Epidermal melanocyte (primary cell): Measurements from ENCODE around the gene SMIM44.
"Not testable (repeated sequence)": the region's sequence is repeated elsewhere in the genome, so short reads cannot be mapped to it uniquely, and the experiment has no call there.

Experiments used
- DNase-seq: peaks from one replicate; pipeline ENCODE4 v3.0.0; 2011; ENCODE audit warnings: low spot score; ENCODE audit not compliant: insufficient read length

Gene SMIM44

DNA sequence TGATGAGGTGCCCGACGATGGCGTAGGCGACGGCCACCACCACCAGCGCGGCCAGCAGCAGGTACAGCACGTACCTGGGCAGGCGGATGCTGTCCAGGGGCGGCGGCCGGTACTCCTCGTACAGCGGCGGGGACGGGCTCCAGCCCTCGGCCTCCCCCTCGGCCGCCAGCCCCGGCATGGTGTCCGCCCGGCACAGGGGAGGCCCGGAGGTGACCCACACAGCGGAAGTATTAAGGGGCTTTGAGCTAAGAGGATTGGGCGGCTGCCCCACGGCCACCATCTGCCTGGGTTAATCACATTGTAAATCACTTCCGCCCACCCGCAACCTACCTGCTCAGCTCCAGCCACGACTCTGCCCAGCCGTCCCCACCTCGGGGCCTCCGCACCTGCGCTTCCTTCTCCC lies at the start of gene SMIM44:
Gene SMIM44, minus strand, starts transcription at position 216 of the 403 bp plus-strand sequence. Its CDS starts 38 bp downstream, at position 178.
- DNase-seq = no peak

DNA sequence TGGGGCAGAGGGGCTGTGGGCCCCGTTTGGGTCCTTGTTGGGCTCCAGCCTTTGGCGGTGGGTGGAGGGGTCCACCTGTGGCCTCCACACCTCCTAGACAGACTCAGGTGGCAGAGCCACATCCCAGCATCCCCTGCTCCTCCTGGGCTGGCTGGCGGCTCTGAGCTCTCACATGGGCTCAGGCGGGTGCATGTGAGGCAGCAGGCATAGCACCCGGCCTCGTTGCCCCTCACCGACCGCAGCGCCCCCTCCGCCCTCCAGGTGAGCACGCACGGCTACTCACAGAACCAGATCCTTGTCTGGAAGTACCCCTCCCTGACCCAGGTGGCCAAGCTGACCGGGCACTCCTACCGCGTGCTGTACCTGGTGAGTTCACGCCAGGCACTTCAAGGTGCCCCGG lies 49.8 kb upstream of the SMIM44 start:
- no peak for DNase-seq

DNA sequence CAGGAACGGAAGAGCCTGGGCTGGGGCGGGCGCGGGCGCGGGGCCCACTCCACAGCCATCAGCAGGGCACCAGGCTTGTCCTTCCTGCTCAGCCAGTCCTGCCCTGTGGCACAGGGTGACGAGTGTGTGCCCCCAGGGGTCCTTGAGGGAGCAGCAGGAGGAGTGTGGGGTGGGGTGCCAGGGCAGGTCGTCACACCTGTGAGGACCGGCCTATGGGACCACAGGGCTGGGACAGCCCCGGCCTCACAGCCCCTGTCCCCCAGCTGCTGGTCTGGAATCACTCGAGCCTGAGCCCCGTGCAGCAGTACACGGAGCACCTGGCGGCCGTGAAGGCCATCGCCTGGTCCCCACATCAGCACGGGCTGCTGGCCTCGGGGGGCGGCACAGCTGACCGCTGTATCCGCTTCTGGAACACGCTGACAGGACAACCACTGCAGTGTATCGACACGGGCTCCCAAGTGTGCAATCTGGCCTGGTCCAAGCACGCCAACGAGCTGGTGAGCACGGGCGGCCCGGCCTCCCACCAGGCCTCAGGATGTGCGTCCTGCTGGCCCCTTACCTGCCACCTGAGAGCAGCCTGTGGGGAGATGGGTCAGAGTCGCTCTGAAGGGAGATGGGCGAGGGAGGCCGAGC lies 49.0 kb upstream of the SMIM44 start:
- no peak for DNase-seq

DNA sequence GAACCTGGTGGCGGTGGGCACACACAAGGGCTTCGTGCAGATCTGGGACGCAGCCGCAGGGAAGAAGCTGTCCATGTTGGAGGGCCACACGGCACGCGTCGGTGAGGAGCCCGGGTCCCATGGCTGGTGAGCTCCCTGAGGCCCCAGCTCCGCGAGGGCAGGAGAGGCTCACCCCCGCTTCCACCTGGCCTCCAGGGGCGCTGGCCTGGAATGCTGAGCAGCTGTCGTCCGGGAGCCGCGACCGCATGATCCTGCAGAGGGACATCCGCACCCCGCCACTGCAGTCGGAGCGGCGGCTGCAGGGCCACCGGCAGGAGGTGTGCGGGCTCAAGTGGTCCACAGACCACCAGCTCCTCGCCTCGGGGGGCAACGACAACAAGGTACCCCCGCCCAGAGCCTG lies 48.5 kb upstream of the SMIM44 start:
- DNase-seq = no peak

DNA sequence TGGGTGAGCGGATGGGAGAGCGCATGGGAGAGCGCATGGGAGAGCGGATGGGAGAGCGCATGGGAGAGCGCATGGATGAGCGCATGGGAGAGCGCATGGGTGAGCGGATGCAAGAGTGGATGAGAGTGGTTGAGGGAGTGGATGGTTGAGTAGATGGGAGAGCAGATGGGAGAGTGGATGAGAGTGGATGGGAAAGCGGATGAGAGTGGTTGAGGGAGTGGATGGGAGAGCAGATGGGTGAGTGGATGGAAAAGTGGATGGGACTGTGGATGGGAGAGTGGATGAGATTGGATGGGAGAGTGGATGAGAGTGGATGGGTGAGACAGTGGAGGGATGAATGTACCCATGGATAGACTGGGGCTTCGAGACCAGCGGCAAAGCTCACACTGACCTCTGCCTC lies 47.1 kb upstream of the SMIM44 start:
- DNase-seq = no peak

DNA sequence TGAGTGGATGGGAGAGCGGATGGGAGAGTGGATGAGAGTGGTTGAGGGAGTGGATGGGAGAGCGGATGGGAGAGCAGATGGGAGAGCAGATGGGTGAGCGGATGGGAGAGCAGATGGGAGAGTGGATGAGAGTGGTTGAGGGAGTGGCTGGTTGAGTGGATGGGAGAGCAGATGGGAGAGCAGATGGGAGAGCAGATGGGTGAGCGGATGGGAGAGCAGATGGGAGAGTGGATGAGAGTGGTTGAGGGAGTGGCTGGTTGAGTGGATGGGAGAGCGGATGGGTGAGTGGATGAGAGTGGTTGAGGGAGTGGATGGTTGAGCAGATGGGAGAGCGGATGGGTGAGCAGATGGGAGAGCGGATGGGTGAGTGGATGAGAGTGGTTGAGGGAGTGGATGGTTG lies 46.1 kb upstream of the SMIM44 start:
- not testable (repeated sequence) for DNase-seq

DNA sequence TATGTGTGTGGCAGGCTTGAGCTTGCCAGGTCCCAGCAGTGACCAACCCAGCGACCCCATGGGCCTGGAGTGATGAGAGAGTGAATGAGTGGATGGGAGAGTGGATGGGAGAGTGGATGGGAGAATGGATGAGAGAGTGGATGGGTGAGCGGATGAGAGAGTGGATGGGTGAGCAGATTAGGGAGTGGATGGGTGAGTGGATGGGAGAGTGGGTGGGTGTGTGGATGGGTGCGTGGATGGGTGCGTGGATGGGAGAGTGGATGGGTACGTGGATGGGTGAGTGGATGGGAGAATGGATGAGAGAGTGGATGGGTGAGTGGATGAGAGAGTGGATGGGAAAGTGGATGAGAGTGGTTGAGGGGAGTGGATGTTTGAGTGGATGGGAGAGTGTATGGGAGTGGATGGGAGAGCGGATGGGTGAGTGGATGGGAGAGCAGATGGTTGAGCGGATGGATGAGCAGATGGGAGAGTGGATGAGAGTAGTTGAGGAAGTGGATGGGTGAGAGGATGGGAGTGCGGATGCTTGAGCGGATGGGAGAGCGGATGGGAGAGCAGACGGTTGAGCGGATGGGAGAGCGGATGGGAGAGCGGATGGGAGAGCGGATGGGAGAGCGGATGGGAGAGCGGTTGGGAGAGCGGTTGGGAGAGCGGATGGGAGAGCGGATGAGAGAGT lies 45.4 kb upstream of the SMIM44 start:
- no peak for DNase-seq

DNA sequence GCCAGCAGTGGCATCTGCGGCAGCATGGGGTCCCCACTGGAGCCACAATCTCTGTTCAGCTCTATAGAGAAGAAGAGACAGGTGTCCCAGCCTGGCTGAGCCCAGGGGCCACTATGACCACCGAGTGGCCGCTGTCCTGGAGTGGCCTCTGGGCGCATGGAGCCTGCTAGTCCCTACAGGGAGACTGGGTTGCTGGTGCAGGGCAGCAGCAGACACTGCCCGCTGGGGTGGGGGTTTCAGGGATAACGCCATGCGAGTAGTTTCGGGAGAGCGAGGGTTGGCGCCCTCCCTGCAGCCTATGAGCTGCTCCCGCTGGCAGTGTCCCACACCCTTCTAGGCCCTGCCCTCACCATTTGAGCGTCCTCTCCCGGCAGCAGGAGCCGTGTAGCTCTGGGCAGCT lies 44.8 kb upstream of the SMIM44 start:
- DNase-seq = no peak

DNA sequence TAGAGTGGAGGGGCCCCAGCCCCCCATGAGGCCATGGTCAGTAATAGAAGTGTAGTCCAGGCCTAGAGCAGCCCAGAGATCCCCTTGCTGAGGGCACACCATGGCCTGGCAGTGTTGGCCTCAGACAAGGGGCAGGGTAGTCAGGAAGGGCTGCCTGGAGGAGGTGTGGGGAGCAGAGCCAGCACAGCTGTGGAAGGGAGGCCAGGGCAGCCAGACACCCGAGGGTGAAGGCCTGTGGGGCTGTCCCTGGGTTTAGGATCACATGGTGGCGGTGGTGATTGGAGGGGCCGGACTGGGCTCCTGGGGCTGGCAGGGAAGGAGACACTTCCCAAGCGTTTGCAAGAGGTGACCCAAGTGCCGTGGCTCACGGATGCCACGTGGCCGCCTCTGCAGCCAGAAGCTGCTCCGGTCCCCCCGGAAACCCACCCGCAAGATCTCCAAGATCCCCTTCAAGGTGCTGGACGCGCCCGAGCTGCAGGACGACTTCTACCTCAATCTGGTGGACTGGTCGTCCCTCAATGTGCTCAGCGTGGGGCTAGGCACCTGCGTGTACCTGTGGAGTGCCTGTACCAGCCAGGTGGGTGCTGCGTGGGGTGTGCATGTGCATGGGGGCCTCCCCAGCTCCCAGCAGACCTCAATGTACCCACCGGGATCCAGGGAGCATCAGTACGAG lies 44.1 kb upstream of the SMIM44 start:
- DNase-seq = no peak

DNA sequence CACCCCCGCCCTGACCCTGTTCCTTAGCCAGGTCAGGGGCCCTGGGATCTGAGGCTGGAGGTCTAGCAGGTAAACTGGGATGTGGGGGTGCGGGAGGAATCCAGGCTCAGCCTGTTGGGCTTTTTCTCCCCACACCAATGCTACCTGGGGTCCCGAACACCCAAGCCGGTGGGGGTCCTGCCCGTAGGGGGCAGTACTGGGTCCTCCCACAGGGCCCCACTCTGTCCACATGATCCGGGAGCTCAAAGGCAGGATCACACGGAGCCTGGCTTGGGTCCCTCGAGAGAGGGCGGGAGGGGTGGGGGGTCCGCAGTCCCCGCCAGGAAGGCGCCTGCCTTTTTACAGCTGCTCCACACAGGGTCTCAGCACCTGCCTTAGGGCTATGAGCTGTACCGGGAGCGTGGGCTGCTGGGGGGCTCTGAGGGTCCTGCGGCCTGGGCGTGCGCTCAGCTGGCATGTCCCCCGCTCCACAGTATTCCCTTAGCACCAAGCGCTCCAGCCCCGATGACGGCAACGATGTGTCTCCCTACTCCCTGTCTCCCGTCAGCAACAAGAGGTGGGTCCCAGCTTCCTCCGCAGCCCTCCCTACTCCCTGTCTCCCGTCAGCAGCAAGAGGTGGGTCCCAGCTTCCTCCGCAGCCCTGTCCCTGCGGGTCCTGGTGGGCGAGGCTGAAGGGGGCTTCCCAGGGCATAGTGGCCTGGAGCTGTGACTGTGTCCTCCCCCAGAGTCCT lies 43.4 kb upstream of the SMIM44 start:
- no peak for DNase-seq

DNA sequence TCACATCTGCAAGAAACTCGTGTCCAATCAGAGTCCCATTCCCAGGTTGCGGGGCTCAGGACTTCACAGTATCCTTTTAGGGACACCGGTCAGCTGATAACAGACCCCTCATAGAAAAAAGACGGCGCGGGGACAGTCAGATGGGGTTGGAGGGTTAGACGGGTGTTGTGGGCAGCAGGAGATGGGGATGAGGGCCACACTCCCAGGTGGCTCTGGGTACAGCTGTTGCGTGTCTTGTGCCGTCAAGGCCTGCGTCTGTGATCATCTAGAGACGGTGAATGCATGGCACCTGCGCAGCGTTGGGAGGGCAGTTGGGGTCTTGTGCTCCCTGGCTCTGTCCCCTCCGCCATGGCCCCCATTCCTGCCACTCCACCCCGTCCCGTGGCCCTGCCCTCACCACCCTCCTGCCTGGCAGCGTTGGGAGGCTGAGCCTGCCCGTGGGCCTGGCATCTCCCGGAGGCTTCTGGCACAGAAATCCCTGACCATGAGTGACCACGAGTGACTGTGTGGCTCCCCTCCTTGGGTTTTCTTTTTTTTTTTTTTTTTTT lies 41.7 kb upstream of the SMIM44 start:
- no peak for DNase-seq

DNA sequence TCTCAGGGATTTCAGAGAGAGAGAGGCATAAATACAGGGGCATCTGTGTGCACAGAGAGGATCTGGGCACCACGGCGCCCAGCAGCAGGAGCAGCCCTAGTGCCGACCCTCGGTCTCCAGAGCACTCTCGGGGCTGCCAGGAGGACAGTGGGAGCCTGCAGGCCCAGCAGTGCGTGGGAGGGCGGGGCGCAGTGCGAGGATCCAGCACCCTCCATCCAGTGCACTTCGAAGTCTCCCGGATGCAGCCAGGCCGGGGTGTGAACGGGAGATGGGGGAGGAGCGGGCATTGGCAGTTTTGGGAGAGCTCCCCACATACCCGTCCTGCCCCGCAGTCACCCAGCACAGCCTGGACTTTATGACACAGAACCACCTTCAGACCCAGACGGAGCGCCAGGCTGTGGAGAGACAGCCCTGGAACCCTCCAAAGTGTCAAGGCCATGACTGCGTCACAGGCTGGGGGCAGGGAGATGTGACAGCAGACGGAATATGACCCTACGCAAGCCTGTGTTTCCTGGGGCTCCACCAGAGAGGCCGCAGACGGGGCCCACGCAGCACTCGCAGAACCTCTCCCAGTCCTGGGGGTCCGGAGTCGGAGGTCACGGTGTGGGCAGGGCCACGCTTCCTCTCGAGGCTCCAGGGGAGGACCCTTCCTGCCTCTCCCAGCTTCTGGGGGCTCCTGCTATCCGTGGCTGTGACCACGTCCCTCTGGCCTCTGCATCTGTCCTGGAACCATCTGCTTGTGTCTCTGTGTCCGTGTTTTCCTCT lies 41.0 kb upstream of the SMIM44 start:
- no peak for DNase-seq

DNA sequence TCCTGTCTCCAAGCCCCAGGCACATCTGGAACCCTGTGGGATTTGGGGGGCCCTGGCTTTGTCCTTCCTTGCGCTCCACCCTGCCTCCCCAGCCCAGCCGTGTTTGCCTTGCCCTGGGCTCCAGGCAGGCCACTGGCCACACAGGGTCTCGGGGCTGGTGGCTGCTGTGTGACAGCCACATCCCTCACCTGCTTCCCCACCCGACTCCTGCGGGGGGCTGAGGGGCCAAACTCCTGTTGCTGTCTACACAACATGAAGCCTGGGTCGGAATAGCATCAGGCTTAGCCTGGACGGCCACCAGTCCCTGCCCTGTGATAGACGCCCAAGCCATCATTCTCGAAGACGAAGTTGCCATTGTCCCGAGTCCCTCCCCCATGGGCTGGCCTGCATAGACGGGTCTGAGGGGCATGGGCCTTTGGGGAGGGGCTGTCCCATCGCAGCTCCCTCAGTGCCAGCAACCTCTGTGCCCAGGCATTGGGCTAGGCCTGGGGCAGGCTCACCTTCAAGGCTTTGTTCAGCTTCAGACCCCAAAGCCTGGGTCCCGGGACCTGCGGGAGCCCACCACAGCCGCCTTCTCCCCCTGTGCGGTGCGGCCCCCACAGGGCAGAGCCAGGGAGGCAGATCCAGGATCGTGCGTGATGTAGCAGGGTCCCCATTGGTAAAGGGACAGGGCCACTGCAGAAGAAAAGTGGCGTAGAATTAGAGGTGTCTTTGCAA lies 40.3 kb upstream of the SMIM44 start:
- DNase-seq = no peak

DNA sequence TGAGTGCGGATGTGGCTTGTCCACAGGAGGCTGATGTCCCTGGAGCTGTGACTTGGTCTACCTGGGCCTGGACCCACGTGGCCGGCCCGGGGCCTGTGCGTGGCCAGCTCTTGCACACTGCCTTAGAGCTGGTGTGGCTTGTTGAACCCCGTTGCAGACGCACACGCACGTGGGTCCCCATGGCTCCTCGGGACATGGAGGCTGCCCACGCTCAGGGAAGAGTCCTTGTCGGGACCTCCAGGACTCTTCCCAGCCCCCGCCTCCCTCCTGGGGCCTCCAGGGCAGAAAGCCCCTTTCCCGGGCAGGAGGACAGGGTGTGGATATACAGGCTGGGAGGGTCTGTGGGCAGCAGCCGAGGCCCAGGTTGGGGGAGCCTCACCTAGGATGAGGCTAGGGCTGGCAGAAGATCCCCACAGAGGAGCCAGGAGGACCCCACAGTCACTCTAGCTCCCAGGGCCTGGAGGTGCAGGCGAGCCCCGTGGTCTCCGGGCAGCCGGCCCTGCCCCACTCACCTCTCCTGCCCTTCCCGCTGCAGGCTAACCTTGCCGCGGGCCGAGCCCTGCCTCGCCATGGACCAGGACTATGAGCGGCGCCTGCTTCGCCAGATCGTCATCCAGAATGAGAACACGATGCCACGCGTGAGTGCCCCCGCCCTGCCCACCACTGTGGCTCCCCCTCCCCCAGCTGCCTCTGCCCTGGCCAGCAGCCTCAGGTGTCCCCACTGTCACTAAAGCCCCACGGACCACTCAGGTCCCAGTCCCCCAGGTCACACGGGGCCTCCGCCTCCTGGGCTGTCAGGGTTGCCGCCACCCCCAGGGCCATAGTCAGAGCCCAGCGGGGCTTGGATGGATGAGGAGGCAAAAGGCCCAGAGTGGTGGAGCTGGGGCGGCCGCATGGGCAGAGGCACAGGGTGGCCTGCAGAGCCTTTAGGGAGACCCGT lies 39.5 kb upstream of the SMIM44 start:
- no peak for DNase-seq

DNA sequence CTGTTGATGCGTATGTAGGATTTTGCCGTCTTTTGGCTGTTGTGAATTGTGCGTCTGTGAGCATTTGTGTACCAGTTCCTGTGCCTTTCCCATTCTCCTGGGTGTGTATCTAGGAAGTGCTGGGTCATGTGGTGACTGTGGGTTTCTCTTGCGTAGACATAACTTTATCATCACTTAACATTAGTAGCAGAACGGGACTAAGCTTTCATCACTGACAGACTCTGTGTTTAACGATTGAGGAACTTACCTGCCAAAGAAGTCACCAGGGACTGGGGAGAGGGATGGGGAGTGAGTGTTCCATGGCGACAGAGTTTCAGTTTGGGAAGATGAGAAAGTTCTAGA lies 37.8 kb upstream of the SMIM44 start:
- DNase-seq = no peak

DNA sequence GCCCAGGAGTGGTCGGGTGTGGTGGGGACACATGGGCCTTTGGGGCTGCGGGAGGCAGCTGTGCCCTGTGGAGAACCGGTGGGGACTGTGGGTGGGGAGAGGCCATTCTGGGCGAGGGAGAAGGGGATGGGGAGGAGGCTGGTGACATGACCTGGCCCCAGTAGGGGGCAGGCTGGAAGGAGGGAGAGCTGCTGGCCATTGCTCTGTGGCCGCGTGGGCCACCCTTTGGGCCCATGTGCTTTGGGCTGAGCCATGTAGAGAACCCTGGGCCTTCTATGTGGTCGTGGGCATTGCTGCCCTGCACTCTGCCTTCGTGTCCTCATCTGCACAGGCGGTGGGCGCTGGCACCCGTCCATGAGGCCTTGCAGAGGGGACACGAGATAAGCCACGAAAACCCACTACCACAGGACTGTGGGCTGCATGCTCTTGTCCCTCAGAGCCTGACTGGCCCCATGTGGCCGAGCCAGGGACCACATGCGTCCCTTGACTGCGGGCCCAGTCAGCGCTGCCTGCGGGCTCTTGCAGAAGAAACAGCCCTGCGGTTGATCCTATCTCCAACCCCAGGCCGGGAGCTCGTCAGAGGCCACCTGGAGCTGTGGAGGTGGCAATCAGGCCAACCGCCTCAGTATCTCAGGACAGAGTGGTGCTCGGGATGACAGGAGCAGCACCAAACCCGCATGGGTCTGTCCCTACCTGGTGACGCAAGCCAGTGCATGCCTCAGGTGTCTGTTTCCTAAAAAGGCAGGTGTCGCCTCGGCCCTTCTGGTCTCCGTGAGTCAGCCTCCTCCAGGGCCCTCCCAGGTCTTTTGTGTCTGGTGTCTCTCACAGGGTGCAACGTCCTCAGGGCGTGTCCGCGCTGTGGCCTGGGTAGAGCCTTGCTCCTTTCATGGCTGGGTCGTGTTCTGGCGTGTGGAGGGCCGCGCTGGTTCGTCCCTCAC lies 37.2 kb upstream of the SMIM44 start:
- DNase-seq = no peak

DNA sequence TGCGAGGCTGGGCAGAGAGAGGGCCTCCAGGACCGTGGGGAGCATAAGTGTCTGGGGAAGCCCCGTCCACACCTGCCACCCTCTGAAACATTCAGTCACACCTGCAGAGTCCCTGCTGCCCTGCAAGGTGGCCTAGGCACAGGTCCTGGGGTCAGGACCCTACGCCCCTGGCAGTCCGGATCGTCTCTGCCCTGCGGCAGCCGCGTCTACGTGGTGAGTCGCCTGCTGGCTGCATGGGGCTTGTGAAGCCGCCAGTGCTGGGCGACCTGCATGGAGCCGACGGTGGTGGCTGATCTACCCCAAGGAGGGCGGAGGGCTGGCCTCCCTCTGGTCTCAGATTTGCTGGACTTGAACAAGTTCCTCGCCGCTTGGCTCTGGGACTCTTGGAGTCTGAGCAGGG lies 35.9 kb upstream of the SMIM44 start:
- no peak for DNase-seq

DNA sequence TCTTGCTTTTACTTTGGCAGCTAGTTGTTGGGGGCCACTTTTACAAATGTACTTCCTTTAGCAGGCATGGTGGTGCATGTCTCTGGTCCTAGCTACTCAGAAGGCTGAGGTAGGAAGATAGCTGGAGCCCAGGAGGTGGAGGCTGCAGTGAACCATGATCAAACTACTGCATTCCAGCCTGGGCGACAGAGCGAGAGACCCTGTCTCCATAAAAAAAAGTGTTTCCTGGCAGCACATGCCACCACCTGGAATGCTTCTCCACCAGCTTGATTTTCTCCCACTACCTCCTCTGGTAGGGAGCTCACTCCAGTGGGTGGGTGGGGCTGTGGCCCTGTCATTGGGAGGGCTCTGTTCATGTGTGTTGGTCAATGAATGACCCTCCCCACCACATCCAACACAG lies 35.4 kb upstream of the SMIM44 start:
- DNase-seq = no peak
